HG03095 (cell line): ENCODE results near the gene KCNQ1.

Experiments used
- ATAC-seq: cut with Tn5 transposase; IDR thresholded peaks from one replicate; pipeline ENCODE4 v1.9.1; 2021; ENCODE audit warnings: moderate library complexity; ENCODE audit not compliant: unreplicated experiment

KCNQ1 gene

GRCh38 chr11:2677127-2677526 lies 232.3 kb downstream of the KCNQ1 start:
- ATAC-seq = no peak

- ATAC-seq = no peak
Measured at GRCh38 chr11:2678396-2678795, 233.6 kb downstream of the KCNQ1 start.

- no peak for ATAC-seq
Measured at GRCh38 chr11:2679011-2679676, 234.3 kb downstream of the KCNQ1 start.

- ATAC-seq = no peak
Measured at GRCh38 chr11:2681408-2682145, 236.8 kb downstream of the KCNQ1 start.

- ATAC-seq = no peak
Measured at GRCh38 chr11:2683806-2684205, 239.0 kb downstream of the KCNQ1 start.

- ATAC-seq = no peak
Measured at GRCh38 chr11:2684581-2684980, 239.8 kb downstream of the KCNQ1 start.

- ATAC-seq = no peak
Measured at GRCh38 chr11:2685051-2685450, 240.2 kb downstream of the KCNQ1 start.

GRCh38 chr11:2685566-2686359 lies 241.0 kb downstream of the KCNQ1 start:
- ATAC-seq = no peak

- ATAC-seq = no peak
Measured at GRCh38 chr11:2686360-2687222, 241.8 kb downstream of the KCNQ1 start.

GRCh38 chr11:2687223-2687530 lies 242.4 kb downstream of the KCNQ1 start:
- ATAC-seq = no peak

GRCh38 chr11:2687782-2688191 lies 243.0 kb downstream of the KCNQ1 start:
- no peak for ATAC-seq

- ATAC-seq = no peak
Measured at GRCh38 chr11:2688381-2689231, 243.8 kb downstream of the KCNQ1 start.

- no peak for ATAC-seq
Measured at GRCh38 chr11:2689651-2690575, 245.1 kb downstream of the KCNQ1 start.

GRCh38 chr11:2690596-2691354 lies 246.0 kb downstream of the KCNQ1 start:
- ATAC-seq = no peak

GRCh38 chr11:2691355-2691761 lies 246.6 kb downstream of the KCNQ1 start:
- no peak for ATAC-seq

- ATAC-seq = no peak
Measured at GRCh38 chr11:2691991-2692875, 247.4 kb downstream of the KCNQ1 start.
